HG02678 (cell line): Measurements from ENCODE around the gene ELMOD1.
"Not testable (repeated sequence)": the region's sequence is repeated elsewhere in the genome, so short reads cannot be mapped to it uniquely, and the experiment has no call there.

Experiments used
- ATAC-seq: cut with Tn5 transposase; IDR thresholded peaks from one replicate; pipeline ENCODE4 v1.9.1; 2021; ENCODE audit warnings: mild to moderate bottlenecking, moderate library complexity; ENCODE audit not compliant: unreplicated experiment

Gene ELMOD1

GRCh38 chr11:107590460-107591377 lies at the start of gene ELMOD1:
Gene ELMOD1 (plus strand): TSS chr11:107591147. CDS start chr11:107618190, 27,043 bp downstream.
- peak; percentile 62 for ATAC-seq

DNA sequence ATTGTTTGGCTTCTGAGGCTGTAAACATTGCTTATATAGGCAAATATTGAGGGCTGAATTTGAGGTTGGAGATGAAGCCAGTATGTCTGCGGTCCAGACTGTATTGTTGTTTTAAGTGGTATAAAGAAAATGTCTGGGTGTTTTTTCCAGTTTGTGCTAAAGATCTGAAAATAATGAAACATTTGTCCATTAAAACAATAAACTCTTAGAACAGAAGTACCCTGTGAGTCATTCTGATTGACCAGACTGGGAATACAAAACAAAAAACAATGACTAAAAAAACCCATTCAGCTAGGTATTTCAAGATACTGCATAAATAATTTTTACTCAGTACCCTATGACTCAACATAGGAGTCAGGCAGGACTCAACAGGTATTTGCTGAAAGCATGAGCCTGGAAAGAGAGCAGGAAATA lies 45.8 kb upstream of the ELMOD1 start:
- ATAC-seq, result no peak

- ATAC-seq, result no peak
These were observed 43.0 kb upstream of the ELMOD1 start for GRCh38 chr11:107547961-107548360.

DNA sequence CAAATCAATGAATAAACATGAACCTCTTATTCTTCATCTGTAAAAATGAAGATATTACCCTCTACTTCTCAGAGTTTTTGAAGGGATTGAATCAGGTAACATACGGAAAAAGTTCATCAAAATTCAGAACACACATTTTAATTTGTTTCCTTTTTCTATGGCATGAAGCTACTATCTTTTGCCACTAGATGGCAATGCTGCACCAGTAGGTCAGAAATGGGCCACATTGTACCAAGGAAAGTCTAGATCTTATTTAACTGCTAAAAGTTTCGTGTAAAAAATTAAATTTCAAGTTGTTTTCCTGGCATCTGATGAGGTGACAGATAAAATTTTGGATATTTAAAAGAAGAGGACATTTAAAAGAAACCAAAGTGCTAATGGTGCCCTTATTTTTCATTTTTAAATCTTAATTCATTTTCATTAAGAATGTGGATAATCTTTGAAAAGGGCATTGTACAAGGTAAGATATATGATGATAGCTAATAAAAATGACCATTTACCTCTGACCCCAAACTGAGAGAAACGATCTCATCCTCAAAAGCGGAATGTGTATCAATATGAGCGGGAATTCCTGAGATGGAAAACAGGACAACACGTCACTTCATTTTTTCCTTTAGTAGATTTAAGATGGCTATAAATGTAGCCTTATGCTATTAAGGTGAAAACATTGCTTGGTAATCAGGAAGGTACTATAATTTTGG lies 41.5 kb upstream of the ELMOD1 start:
- ATAC-seq, result peak; percentile 63

GRCh38 chr11:107549954-107550285 lies 41.0 kb upstream of the ELMOD1 start:
- no peak for ATAC-seq

DNA sequence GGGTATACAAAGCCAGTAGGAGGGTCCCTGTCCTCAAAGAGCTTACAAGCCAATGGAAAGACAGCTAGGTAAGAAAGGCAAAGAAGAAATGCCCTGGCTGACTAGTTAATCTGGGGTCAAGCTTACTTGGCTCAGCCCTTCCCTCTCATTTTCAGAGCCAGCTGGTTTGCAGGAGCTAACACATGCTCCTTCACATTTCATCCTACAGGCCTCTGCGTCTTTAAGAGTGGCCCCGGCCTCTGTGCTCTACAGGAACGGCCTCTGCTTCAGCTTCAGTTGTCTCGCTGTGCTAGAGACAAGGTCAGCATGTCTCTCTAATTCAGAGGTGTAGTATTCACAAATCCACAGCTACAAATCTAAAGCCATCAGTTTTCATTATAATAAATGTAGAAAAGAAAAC lies 40.6 kb upstream of the ELMOD1 start:
- no peak for ATAC-seq

DNA sequence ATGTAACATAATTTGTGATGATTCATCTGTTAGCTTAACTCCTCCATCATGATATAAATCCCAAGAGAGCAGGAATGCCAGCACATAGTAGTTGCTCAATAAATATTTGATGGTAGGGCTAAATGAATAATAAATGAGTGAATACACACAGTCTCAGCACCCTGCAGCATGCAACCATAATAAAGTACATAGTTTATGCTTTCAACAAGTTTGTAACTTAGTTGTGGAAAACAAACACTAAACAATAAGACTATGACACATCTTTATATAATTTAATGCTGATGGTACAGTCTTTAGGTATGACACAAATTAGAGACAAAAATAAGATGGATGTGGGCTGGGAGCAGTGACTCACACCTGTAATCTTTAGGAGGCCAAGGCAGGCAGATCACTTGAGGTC lies 29.3 kb upstream of the ELMOD1 start:
- no peak for ATAC-seq

DNA sequence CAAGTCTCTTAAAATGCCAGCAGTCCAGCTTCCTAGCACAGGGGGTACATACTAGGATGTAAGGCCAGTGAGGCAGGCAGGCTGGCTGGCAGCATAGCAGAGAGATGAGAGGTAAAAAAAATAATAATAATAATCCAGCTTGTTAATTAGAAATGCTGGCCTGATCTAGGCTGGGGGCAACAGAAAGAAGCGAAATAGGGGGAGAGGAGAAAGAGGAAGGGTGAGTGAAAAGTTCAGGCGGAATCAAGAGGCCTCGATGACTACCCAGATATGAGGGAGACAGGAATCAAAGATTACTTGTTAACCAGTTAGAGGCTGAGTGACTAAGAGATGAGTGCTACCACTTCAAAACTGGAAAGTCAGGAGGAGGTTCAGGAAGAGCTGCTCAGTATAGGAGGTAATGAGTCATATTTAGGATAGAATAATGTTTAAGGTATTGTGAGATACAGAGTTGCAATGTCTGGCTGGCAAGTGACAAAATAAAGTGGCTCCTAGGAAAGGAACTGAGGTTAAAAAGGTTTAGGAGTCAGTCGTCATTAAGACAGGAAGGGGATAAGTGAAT lies 28.2 kb upstream of the ELMOD1 start:
- ATAC-seq, result no peak

DNA sequence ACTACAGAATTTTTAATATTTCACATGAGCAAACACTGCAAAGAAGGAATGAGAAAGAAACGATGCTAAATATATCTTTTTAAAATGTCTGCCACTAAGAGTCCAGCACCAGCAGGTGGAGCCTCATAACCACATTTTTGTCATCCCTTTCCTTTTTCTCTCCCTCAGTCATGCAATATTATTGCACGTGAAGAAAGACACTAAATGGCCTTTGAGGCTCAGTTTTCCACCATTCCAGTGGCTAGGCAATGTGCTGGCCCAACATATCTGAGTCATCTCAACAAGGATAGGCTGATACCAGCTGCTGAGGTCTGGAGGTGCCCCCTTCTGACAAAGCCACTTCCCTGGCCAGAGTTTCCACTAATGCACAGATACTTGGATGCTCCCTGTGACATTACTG lies 27.2 kb upstream of the ELMOD1 start:
- peak; percentile 25 for ATAC-seq

GRCh38 chr11:107564877-107565218 lies 26.1 kb upstream of the ELMOD1 start:
- ATAC-seq, result no peak

- peak; percentile 83 for ATAC-seq
These were observed 25.6 kb upstream of the ELMOD1 start, which contains the start of gene ALKBH8 for GRCh38 chr11:107565219-107565937. Gene ALKBH8 (minus strand): TSS chr11:107565735. CDS start chr11:107560893, 4,842 bp downstream.

DNA sequence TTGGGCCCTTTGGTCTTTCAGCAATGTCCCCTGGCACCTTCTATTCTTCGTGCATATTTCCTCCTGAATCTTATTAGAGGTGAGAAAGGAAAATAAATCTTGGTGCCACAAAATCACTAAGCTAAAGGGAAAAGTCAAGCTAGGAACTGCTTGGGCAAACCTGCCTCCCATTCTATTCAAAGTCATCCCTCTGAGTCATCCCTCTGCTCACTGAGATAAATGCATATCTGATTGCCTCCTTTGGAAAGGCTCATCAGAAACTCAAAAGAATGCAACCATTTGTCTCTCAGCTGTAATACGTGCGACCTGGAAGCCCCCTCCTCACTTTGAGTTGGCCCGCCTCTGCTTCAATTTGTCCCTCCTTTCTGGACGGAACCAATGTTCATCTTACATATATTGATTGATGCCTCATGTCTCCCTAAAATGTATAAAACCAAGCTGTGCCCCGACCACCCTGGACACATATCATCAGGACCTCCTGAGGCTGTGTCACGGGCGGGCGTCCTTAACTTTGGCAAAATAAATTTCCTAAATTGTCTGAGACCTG lies 24.9 kb upstream of the ELMOD1 start:
- ATAC-seq, result not testable (repeated sequence)

DNA sequence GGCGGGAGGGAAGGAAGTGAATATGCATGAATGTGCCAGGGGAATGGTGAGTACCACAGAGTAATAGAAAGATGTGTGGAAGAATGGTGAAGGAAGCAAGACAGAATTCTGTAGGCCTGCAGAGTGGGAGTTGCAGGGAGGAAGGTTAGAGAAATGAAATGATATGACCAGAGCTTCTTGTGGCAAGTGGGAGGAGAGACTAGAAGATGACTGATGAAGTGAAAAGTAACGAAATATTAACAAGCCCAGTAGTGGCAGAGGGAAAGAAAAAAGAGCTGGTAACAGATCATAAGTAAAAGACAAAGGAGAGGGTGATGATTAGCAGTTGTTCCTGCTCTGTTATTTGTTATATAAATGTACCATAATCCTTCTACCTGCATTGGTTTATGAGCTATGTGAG lies 24.4 kb upstream of the ELMOD1 start:
- ATAC-seq, result no peak

- ATAC-seq, result peak; percentile 25
These were observed 23.1 kb upstream of the ELMOD1 start for GRCh38 chr11:107567739-107568335.

- no peak for ATAC-seq
These were observed 20.9 kb upstream of the ELMOD1 start for GRCh38 chr11:107570015-107570414.

DNA sequence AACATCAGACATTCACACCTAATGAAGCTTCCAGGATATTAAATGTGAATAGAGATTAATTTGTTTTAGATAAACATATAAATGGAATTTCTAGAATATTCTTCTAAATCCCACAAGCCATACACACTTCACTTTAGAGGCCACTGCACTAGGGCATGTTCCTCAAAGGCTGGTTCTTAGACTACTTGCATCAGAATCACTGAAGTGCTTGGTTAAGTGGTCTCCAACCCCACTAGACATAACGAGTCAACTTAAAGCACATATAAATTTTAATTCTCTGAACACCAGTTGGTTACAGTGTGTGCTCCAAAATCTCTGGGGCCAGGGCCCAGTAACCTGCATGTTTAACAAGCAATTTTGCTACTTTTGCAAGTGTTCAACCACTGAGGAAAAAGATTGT lies 17.5 kb upstream of the ELMOD1 start:
- ATAC-seq, result no peak

- ATAC-seq, result not testable (repeated sequence)
These were observed 14.2 kb upstream of the ELMOD1 start for GRCh38 chr11:107576497-107577345.

GRCh38 chr11:107577346-107577711 lies 13.6 kb upstream of the ELMOD1 start:
- ATAC-seq, result no peak

DNA sequence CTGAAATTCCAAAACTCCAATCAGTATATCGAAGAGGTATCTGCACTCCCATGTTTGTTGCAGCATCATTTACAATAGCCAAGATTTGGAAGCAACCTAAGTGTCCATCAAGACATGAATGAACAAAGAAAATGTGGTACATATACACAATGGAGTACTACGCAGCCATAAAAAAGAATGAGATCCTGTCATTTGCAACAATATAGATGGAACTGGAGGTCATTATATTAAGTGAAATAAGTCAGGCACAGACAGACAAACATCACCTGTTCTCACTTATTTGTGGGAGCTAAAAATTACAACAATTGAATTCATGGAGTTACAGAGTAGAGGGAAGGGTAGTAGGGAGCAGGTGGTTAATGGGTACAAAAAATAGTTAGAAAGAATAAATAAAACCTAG lies 11.8 kb upstream of the ELMOD1 start:
- ATAC-seq, result not testable (repeated sequence)

DNA sequence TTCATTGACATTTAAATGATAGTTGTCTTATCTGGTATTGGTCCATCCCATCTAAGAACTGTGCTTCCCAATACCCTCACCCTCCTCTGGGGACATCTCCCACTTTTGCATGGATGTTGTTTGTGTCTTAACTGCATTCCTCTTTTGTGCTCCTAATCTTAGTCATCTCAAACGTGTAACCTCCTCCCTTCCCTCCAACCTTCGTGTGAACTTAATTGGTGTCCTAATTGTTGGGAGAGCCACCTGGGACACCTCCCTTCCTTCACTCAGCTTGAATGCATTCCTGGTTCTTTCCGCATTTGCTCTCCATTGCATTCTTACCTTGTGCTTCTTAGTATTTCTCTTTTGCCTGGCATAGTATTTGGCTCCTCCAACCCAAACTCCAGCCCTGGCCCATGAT lies 9.8 kb upstream of the ELMOD1 start:
- ATAC-seq, result no peak
